ENCODE data around the gene ACSF3.

Gene ACSF3

DNA sequence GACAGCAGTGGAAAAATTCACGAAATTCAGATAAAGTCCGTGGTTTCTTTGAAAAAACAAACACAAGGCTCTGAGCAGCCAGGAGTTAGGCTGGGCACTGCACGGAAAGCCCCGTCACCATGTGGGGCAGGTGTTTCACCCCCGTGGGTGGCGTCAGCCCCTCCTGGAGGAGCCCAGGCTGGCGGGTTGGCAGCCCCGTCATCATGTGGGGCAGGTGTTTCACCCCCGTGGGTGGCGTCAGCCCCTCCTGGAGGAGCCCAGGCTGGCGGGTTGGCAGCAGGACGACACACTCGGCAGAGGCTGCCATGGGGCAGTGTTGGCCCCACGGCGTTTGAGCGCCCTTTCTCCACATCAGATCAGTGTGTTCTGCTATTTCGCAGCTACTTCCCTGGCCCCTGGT, 38.1 kb downstream of the ACSF3 start:
- DNase-seq (ENCODE audit: low read depth), result no peak

DNA sequence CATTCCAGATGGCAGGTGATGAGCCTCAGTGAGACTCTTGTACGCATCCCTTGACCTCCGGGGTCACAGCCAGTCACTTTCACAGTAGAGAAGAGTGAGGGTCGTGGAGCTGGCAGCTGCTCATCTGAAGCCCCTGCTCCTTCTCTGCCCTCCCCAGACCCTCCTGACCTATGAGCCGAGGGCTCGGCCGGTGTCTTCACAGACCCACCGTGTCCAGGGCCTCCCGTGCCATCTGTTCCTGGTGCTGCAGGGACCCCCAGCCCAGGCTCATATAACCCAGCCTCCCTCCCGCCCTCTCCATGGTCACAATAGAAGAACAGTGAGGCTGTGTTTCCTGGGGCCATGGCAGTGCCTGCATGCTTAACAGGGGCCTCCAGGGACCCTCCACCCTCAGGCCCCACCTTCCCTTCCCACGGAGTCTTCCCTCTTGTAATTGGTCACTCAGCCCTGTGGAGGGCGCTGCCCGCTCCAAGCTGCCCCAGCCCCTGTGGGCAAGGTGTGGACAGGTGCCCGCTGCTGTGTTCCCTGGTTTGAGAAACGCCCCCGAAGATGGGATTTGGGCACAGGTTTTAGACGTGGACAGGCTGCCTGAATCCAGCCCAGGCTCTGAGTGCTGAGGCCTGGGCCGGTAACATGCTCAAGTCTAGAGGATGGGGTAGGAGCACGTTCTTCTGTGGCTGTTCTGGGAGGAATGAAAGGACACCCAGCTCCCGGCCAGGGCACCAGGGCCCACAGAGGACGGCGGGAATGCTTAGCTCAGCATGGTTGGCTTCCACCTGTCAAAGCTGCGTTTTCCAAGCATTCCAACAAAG, 38.7 kb downstream of the ACSF3 start:
- DNase-seq (ENCODE audit: low read depth), result no peak

DNA sequence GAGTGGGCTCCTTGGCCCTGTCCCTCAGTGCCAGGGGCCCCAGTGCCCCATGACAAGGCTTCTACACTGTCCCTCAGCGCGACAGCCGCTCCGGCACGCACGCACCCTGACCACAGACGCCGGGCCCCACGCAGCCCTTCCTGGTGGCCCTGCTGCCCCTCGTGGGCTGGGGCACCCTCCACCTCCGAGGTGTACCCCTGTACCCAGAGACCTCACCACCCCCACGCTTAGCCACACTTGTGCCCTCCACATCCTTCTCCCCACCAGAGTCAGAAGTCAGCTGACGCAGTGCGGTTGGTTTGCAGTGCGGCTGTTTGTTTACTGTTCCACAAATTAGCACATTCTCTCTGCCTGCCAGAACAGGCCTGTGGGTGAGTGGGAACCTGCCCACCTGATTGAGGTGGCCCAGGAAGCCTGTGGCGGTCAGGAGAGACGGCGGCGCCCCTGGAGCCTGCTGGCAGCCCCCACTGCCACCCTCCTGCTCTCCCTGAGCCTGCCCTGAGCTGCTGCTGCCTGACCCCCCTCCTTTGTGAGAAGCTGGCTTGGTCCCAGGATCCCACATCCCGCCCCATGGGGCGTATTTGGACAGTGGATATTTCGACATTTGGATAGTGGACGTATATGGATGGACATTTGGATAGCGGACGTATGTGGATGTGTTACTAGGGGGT, 39.9 kb downstream of the ACSF3 start:
- DNase-seq (ENCODE audit: low read depth), result no peak

DNA sequence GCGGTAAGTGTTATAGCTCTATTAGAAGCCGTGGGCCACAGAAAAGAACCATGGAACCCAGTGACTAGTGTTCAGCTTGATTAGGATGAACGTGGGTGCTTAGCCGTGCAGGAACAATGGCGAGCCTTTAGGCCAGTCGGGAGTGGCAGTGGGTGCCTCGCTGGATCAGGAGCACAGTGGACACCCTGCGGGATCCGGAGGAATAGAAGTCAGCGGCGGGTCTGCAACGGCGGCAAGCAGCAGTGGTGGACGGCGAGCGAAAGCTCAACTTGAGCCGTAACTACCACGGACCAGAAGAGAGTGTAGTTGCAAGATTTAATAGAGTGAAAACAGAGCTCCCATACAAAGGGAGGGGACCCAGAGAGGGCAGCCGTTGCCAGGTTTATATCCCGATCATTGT, 40.6 kb downstream of the ACSF3 start:
- no peak for DNase-seq (ENCODE audit: low read depth)

DNA sequence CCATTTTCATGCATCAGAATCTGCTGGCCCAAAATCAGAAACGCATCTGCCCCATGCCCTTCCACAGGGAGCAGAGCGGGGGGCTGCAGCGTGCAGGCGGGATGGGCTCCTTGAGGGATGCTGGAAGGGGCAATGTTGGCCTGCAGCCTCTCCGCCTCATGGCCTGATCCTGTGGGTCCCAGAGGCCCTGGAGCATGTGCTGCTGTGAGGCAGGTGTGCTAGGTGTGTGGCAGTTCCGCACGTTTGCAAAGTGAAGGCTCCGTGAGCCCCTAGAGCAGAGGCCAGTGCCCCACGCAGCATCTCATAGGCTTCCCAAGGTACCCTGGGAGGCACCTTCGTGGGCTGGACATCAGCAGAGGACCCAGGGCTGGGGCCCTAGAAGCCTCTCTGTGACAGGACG, 41.5 kb downstream of the ACSF3 start:
- DNase-seq (ENCODE audit: low read depth), result no peak

DNA sequence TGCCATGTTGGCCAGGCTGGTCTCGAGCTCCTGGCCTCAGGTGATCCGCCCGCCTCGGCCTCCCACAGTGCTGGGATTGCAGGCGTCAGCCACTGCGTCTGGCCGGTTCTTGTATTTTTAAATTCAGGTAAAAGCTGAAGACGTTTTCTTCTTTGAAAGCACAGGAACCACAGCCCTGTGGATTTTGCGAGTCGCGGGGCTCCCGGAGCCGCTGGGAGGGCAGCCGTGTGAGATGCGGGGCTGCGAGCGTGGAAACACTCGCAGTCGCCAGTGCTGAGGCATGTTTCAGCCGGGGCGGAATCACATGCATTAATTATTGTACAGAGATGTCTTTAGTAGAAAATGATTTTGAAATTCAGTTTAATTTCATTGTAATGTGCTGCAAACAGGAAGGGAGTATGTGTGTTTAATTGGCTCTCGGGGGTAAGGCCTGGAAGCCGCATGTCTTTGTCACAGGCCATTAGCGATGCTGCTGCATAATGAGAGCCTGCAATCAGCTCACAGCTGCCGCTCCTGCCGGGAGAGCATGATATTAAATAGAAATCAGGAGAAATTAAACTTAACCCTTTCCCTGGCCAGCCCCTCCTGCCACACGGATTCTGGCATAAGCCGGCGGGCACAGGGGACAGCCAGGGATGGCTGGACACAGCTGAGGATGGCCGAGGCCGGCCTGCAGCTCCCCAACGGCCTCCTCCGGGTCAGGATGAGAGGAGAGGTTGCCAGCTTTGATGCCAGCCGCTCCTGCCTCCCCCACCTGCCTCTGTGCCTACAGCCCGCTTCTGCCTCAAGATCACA, 42.5 kb downstream of the ACSF3 start:
- DNase-seq (ENCODE audit: low read depth), result no peak

DNA sequence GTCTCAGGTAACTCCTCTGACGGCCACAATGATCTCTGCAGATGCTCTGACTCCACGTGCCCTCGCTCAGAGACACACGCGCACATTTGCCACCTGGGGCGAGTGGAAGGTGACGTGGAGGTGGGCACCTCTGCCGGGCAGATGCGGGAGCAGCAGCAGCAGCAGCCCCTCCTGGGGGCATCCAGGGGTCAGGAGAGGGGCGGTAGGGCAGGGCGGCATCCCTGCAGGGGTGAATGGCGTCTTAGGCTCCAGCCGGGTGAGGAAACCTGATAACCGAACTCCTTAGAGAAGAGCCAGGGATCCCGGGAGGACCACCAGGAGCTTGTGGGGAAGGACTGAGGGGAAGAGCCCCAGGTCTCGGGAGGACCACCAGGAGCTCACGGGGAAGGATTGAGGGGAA, 43.3 kb downstream of the ACSF3 start:
- DNase-seq (ENCODE audit: low read depth), result no peak

DNA sequence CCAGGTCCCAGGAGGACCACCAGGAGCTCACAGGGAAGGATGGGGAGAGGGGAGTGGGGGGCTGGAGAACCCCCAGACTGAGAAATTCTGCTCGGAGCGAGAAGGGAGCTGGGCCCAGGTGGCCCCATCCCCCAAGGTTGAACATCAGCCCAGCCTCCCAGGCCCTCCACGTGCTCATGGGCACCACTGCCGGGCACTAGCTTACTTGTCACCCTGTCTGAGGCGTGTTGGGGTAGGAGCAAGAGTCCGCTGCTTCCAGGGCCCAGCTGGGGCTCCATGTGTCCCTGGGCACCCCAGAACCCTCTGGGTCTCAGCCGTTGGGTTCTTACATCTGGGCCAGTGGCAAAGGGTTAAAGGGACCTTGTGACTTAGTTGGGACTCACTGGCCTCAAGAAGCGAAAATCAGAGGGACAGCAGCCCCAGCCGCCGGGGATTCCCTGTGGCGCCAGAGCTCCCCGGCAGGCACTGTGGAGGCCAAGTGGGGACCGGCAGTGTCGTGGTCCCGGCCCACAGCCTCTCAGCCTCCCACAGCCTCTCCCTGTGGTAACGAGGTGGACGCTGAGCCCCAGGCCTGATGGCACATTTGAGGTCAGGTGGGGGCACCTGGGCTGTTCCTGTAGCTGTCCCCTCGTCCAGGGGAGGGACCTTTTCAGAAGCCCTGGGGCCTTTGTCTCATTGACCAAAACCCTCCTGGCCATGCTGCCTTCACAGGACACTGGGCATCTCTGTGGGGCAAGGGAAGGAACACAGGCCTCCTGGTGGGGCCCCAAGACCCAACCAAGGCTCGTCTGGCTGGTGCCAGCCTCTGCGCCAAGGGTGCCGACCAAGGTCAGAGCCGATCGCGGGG, 44.2 kb downstream of the ACSF3 start:
- DNase-seq (ENCODE audit: low read depth), result no peak

DNA sequence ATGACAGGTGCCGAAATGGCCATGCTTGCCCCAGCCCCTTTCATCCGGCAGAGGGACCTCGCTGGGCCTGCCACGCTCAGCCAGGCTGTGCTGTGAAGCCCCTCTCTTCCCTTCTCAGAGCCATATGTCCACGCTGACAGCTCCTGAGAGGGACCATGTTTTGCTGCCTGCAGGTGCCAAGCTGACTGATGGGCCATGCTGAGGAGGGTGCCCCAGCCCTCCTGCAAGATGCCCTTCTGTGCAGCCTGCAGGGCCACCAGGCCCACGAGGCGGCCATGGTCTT, 44.8 kb downstream of the ACSF3 start:
- no peak for DNase-seq (ENCODE audit: low read depth)

DNA sequence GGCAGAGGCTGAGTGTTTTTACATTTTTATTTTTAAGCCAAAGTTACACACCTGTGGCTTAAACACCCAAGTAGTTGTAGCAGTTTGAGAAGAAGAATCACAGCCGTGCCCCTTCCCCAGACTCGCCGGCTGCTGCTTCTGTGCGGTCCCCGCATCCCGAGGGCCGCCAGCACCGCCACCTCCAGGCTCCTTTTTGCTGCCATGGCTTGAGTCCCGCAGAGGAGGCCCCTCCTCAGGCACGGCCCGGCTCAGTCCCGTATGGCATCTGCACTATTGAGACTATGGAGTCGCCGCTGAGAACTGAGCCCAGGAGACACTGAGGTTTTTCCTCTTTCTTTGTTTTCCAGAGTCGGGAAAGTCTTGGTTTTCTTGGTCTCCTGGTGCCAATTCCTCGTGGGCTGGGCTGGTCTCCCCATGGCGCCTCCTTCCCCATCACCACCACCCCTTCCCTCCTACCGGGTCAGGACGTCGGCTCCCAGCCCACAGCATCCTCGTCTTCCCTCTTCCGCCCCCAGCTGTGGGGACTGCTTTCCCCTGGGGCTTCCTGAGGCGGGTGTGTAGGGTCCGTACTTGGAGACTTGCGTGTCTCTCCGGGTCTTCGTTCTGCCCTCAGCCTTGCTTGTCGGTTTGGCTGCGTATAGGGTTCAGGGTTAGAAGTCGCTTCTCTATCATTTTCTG, 45.3 kb downstream of the ACSF3 start:
- DNase-seq (ENCODE audit: low read depth), result no peak

DNA sequence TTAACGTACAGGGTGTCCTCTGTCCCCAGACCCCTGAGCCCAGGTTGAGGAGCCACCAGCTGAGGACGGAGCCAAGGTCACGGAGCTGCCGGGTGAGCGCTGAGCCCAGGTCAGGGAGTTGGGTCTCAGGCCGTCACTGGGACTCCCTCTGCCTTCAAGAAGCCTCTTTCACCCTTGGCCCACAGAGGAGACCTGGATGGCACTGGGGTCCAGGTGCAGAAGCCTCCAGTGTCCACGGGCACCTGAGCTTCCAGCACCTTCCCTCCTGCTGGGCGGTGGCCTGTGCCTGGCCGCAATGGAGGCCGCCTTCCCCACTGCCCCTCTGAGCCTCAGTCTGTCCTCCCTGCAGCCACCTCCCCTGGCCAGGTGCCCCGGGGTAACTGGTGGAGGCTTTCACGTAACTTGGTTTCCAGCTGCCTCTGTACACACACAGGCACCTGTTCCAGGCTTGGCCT, 46.3 kb downstream of the ACSF3 start:
- DNase-seq (ENCODE audit: low read depth), result no peak

DNA sequence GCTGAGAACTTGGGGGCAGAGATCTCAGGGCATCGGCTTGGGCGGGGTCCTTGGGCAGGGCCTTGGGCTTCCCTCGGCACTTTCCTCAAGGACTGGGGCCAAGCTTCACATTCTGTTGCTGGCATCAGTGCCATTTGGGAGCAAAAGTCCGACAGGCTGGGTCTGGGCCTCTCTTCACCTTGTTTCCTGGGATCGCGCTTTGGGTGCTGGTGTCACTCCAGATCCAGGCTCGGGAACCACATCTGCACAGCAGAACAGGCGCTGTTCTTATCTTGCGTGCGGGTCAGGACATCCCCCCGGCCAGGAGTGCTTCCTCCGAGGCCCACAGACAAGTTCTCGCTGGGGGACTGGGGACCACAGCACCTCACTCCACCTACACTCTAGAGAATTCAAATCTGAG, 46.7 kb downstream of the ACSF3 start:
- DNase-seq (ENCODE audit: low read depth), result no peak

DNA sequence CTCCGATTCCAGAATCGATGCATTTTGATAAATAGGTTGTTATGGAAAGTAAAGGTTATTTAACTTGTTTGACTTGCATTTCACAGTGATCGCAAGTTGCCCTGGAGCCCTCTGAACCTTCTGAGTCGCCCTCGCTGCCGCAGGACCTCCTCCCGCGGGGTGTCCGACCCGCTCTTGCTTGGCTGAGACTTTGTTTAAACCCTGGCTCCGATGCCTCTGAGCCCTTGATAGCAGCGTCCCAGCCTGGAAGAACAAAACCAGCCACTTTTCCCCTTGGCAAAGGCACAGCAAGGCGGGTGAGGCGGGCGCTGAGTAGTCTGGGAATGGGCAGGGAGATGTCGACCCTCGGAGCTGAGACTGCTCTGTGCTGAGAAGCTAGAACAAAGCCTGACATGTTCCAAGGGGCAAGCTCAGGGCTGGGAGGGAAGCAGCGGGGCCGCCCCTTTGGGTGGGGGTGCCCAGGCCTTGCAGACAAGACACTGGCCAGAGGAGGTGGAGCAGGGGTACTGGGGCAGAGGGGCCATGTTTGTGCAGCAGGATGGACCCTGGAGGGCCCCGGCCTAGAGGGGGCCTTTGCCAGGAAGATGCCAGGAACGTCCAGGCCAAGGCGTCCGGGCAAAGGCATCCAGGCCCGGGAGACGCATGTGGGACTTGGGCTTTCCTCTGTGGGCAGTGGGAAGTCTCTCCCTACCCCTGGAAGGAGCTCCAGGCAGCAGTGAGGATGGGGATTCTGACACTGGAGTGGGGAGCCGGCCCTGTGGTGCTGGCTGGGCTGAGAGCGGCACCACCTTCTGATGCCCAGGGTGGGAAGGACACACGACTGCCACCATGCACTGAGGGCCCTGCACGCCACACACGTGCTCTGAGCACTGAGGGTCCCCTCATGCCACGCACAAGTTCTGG, 47.6 kb downstream of the ACSF3 start:
- no peak for DNase-seq (ENCODE audit: low read depth)

DNA sequence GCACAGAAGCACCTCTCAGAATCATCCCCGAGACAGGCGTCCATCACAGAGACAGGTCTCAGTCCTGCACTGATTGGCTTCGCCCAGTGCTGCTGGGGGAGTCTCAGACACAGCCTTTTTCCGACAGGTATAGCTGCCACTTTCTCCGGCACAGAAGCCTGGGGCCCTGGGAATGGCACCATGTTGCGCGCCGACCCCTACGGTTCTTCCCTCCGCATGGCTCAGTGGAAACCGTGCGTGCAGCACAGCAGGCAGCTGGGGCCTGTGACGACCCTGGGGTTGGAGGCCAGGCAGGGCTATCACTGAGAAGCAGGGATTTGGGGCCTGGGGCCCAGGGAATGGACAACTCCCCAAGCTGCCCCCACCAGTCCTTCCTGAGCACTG, 48.2 kb downstream of the ACSF3 start:
- DNase-seq (ENCODE audit: low read depth), result no peak

DNA sequence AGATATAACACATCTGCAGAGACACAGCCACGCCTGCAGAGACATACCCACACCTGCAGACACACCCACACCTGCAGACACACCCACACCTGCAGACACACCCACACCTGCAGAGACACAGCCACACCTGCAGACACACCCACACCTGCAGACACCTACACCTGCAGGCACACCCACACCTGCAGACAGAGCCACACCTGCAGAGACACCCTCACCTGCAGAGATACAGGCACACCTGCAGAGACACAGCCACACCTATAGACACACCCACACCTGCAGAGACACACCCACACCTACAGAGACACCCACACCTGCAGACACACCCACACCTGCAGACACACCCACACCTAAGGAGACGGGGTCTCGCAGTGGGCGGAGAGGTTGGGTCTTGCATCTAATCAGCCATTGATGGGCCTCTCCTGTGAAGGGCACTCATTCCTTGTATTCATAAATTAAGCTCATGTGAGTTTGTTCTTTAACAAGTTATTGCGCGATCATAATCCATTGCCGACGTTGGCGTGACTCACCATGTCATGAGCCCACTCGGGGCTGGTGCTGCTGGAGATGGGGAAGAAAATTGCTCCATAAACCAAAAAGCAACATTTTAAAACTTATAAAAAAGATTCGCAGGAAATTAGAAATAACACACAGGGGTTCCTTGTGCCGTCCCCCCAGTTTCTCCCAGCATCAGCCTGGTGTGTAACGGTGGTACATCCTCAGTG, 49.0 kb downstream of the ACSF3 start:
- no peak for DNase-seq (ENCODE audit: low read depth)

DNA sequence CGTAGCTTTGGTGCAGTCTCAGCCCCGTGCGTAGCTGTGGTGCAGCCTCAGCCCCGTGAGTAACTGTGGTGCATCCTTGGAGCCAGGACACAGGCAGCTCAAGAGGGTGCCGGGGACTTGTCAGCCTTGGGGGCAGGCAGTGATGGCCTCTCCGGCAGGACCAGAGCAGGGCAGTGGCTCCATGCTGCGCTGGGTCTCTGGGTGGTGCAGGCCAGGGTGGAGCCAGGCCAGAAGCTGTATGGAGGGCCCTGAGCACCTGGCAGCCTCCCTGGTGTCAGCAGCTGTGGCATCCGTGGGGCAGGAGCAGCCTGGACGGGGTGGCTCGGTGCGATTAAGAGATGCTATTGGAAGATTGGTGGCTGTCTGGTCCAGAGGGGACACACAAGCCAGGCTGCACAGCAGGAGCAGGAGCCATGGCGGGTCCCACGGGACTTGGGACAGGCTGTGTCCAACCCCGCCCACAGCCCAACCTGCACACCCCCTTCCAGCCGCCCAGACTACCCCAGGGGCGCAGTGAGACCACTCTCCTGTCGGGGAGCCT, 49.6 kb downstream of the ACSF3 start:
- no peak for DNase-seq (ENCODE audit: low read depth)

DNA sequence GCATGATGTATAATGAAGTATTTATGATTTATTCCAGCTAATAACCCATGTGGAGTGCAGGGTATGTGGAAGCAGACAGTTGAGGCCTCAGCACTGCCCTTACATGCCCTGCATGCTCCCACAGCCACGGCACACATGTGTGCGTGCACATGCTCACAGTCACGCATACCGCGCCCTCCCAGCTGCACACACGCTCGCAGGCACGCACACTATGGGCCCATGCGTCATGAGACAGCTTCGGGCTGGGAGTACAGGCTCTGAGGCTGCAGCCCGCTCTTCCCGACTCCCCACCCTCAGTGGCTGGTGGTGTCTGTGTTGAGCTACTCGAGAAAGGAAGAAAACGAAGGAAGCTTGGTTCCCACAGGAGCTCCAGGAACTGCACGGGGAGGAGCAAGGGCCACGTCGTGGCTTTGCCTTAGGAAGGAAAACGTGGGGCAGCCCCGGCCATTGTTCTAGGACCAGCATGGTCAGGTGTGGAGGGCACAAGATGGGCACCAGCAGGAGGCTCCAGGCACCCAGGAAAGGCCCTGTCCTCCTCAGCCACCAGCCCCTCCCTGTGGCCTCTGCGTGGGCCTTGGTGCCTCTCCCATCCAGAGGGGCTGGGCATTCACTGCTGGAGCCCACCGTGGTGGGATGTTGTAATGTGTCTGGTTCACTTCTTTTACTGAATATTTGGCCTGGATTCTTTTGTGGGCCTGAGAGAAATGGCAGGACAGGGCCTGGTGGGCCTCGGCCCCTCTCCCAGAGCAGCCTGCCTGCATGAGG, 50.4 kb downstream of the ACSF3 start:
- DNase-seq (ENCODE audit: low read depth), result no peak

DNA sequence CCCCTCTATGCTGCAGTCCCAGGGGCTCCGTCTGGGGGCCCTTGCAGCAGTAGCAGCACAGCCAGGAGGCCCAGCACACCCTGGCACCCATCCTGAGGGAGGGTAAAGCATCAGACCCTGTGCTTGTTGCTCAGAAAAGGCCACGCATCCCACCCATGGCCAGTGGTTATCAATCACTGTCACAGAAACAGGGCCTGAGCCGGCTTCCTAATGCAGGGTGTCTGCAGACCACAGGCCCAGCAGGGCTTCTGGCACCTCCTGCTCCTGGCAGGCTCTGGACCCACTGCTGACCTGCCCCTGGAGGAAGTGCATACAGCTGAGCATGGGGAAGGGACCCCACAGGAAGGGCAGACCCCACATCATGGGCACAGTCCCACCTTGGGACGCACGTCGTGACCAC, 51.0 kb downstream of the ACSF3 start:
- DNase-seq (ENCODE audit: low read depth), result no peak
